ENCODE results near the gene ACOT11. TPM values are rescaled to one million over a fixed set of nuclear protein-coding genes. Genes with fewer than 3 reads are reported as not detected.
A peak's percentile ranks its signal among the peaks of the same experiment; 100 is the strongest.
"Not testable (repeated sequence)": the region's sequence is repeated elsewhere in the genome, so short reads cannot be mapped to it uniquely, and the experiment has no call there.

The ACOT11 gene
- total RNA-seq, 1 donor from 2014 or later, result 4.7 TPM

GRCh38 chr1:54536656-54537055 lies 11.4 kb upstream of the ACOT11 start:
- H3K4me3 ChIP-seq (ENCODE audit: low read length in 3 of 3); H3K36me3 ChIP-seq (ENCODE audit: control insufficient read depth in 3 of 3, insufficient read depth in 3 of 3, low read length in 3 of 3); H3K4me1 ChIP-seq (ENCODE audit: control insufficient read depth in 3 of 3, insufficient read depth in 3 of 3, low read length in 3 of 3); H3K27me3 ChIP-seq (ENCODE audit: control insufficient read depth in 3 of 3, insufficient read depth in 3 of 3, low read length in 3 of 3); H3K27ac ChIP-seq (ENCODE audit: low read depth, low read length); H3K9me3 ChIP-seq (ENCODE audit: control insufficient read depth in 3 of 3, low read length in 3 of 3); H3K9ac ChIP-seq (ENCODE audit: low read depth in 1 of 3, low read length in 3 of 3): not testable (repeated sequence)

GRCh38 chr1:54537611-54538010 lies 10.4 kb upstream of the ACOT11 start:
- peaks cover 7 to 10% (median 8%) of the 10 kb centered on the region in 3 donors for H3K4me1 ChIP-seq (ENCODE audit: control insufficient read depth in 3 of 3, insufficient read depth in 3 of 3, low read length in 3 of 3)
- H3K9me3 ChIP-seq (ENCODE audit: control insufficient read depth in 3 of 3, low read length in 3 of 3), result no peaks in the 10 kb centered on the region
- H3K9ac ChIP-seq (ENCODE audit: low read depth in 1 of 3, low read length in 3 of 3), result no peak overlapping the region
- H3K27ac ChIP-seq (ENCODE audit: low read depth, low read length), result no peak overlapping the region
- H3K27me3 ChIP-seq (ENCODE audit: control insufficient read depth in 3 of 3, insufficient read depth in 3 of 3, low read length in 3 of 3), result peaks cover 0 to 3% (median 0%) of the 10 kb centered on the region in 3 donors
- H3K4me3 ChIP-seq (ENCODE audit: low read length in 3 of 3), result no peak overlapping the region
- H3K36me3 ChIP-seq (ENCODE audit: control insufficient read depth in 3 of 3, insufficient read depth in 3 of 3, low read length in 3 of 3), result no peaks in the 10 kb centered on the region

GRCh38 chr1:54538538-54538937 lies 9.5 kb upstream of the ACOT11 start:
- H3K9me3 ChIP-seq (ENCODE audit: control insufficient read depth in 3 of 3, low read length in 3 of 3), result no peaks in the 10 kb centered on the region
- H3K4me1 ChIP-seq (ENCODE audit: control insufficient read depth in 3 of 3, insufficient read depth in 3 of 3, low read length in 3 of 3), result peaks cover 10 to 19% (median 12%) of the 10 kb centered on the region in 3 donors
- peaks cover 0 to 3% (median 0%) of the 10 kb centered on the region in 3 donors for H3K27me3 ChIP-seq (ENCODE audit: control insufficient read depth in 3 of 3, insufficient read depth in 3 of 3, low read length in 3 of 3)
- no peak overlapping the region for H3K9ac ChIP-seq (ENCODE audit: low read depth in 1 of 3, low read length in 3 of 3)
- no peak overlapping the region for H3K4me3 ChIP-seq (ENCODE audit: low read length in 3 of 3)
- H3K27ac ChIP-seq (ENCODE audit: low read depth, low read length), result no peak overlapping the region
- H3K36me3 ChIP-seq (ENCODE audit: control insufficient read depth in 3 of 3, insufficient read depth in 3 of 3, low read length in 3 of 3), result no peaks in the 10 kb centered on the region

GRCh38 chr1:54540582-54541295 lies 7.3 kb upstream of the ACOT11 start:
- Histone ChIP-seq H3K4me1 (ENCODE audit: control insufficient read depth in 3 of 3, insufficient read depth in 3 of 3, low read length in 3 of 3) (peaks cover 12 to 25% (median 13%) of the 10 kb centered on the region in 3 donors), H3K9me3 (ENCODE audit: control insufficient read depth in 3 of 3, low read length in 3 of 3) (no peaks in the 10 kb centered on the region), H3K27ac (ENCODE audit: low read depth, low read length) (no peak overlapping the region), H3K4me3 (ENCODE audit: low read length in 3 of 3) (no peak overlapping the region), H3K36me3 (ENCODE audit: control insufficient read depth in 3 of 3, insufficient read depth in 3 of 3, low read length in 3 of 3) (no peaks in the 10 kb centered on the region), H3K27me3 (ENCODE audit: control insufficient read depth in 3 of 3, insufficient read depth in 3 of 3, low read length in 3 of 3) (peaks cover 0 to 3% (median 0%) of the 10 kb centered on the region in 3 donors), H3K9ac (ENCODE audit: low read depth in 1 of 3, low read length in 3 of 3) (no peak overlapping the region)

- Histone ChIP-seq H3K27ac (ENCODE audit: low read depth, low read length) (peak overlapping the region; percentile 47), H3K9ac (ENCODE audit: low read depth in 1 of 3, low read length in 3 of 3) (peak overlapping the region; percentile 59 to 76 (median 61)), H3K4me1 (ENCODE audit: control insufficient read depth in 3 of 3, insufficient read depth in 3 of 3, low read length in 3 of 3) (peaks cover 26 to 41% (median 26%) of the 10 kb centered on the region in 3 donors), H3K36me3 (ENCODE audit: control insufficient read depth in 3 of 3, insufficient read depth in 3 of 3, low read length in 3 of 3) (no peaks in the 10 kb centered on the region), H3K27me3 (ENCODE audit: control insufficient read depth in 3 of 3, insufficient read depth in 3 of 3, low read length in 3 of 3) (peaks cover 0 to 3% (median 0%) of the 10 kb centered on the region in 3 donors), H3K9me3 (ENCODE audit: control insufficient read depth in 3 of 3, low read length in 3 of 3) (no peaks in the 10 kb centered on the region), H3K4me3 (ENCODE audit: low read length in 3 of 3) (peak overlapping the region; percentile 41 to 65 (median 63))
These were observed 5.7 kb upstream of the ACOT11 start for GRCh38 chr1:54542120-54542961.

GRCh38 chr1:54542962-54543539 lies 5.0 kb upstream of the ACOT11 start:
- Histone ChIP-seq H3K36me3 (ENCODE audit: control insufficient read depth in 3 of 3, insufficient read depth in 3 of 3, low read length in 3 of 3) (no peaks in the 10 kb centered on the region), H3K4me3 (ENCODE audit: low read length in 3 of 3) (peak overlapping the region in 2 of 3 donors; percentile 63 to 65), H3K9ac (ENCODE audit: low read depth in 1 of 3, low read length in 3 of 3) (peak overlapping the region in 1 of 3 donors; percentile 76), H3K9me3 (ENCODE audit: control insufficient read depth in 3 of 3, low read length in 3 of 3) (no peaks in the 10 kb centered on the region), H3K4me1 (ENCODE audit: control insufficient read depth in 3 of 3, insufficient read depth in 3 of 3, low read length in 3 of 3) (peaks cover 31 to 46% (median 32%) of the 10 kb centered on the region in 3 donors), H3K27ac (ENCODE audit: low read depth, low read length) (peak overlapping the region; percentile 47), H3K27me3 (ENCODE audit: control insufficient read depth in 3 of 3, insufficient read depth in 3 of 3, low read length in 3 of 3) (peaks cover 0 to 3% (median 0%) of the 10 kb centered on the region in 3 donors)

- Histone ChIP-seq H3K9ac (ENCODE audit: low read depth in 1 of 3, low read length in 3 of 3) (peak overlapping the region in 1 of 3 donors; percentile 6), H3K4me3 (ENCODE audit: low read length in 3 of 3) (no peak overlapping the region), H3K36me3 (ENCODE audit: control insufficient read depth in 3 of 3, insufficient read depth in 3 of 3, low read length in 3 of 3) (no peaks in the 10 kb centered on the region), H3K27ac (ENCODE audit: low read depth, low read length) (no peak overlapping the region), H3K4me1 (ENCODE audit: control insufficient read depth in 3 of 3, insufficient read depth in 3 of 3, low read length in 3 of 3) (peaks cover 33 to 54% (median 37%) of the 10 kb centered on the region in 3 donors), H3K27me3 (ENCODE audit: control insufficient read depth in 3 of 3, insufficient read depth in 3 of 3, low read length in 3 of 3) (peaks cover 0 to 3% (median 0%) of the 10 kb centered on the region in 3 donors), H3K9me3 (ENCODE audit: control insufficient read depth in 3 of 3, low read length in 3 of 3) (no peaks in the 10 kb centered on the region)
These were observed 4.1 kb upstream of the ACOT11 start for GRCh38 chr1:54543729-54544496.

- Histone ChIP-seq H3K4me1 (ENCODE audit: control insufficient read depth in 3 of 3, insufficient read depth in 3 of 3, low read length in 3 of 3) (peaks cover 48 to 73% (median 49%) of the 10 kb centered on the region in 3 donors), H3K27me3 (ENCODE audit: control insufficient read depth in 3 of 3, insufficient read depth in 3 of 3, low read length in 3 of 3) (peaks cover 0 to under 1% (median 0%) of the 10 kb centered on the region in 3 donors), H3K9ac (ENCODE audit: low read depth in 1 of 3, low read length in 3 of 3) (peak overlapping the region; percentile 29 to 98 (median 33)), H3K9me3 (ENCODE audit: control insufficient read depth in 3 of 3, low read length in 3 of 3) (no peaks in the 10 kb centered on the region), H3K27ac (ENCODE audit: low read depth, low read length) (peak overlapping the region; percentile 94), H3K4me3 (ENCODE audit: low read length in 3 of 3) (no peak overlapping the region), H3K36me3 (ENCODE audit: control insufficient read depth in 3 of 3, insufficient read depth in 3 of 3, low read length in 3 of 3) (peaks cover 0 to 4% (median 0%) of the 10 kb centered on the region in 3 donors)
These were observed 2.0 kb upstream of the ACOT11 start for GRCh38 chr1:54545916-54546635.
